GM19193 (cell line): ENCODE results near the gene TNS1.

ENCODE experiments used
- POLR2A ChIP-seq: IDR thresholded peaks from 4 replicates; pipeline ENCODE4 v1.6.1; 2011; ENCODE audit not compliant: insufficient read depth, insufficient read length; ENCODE audit errors: extremely low read depth

The TNS1 gene

GRCh38 chr2:218022131-218022850, 19.5 kb upstream of the TNS1 start:
- no peak for TF ChIP-seq POLR2A

GRCh38 chr2:218021536-218022071, 18.8 kb upstream of the TNS1 start:
- no peak for TF ChIP-seq POLR2A

- TF ChIP-seq POLR2A: no peak
These were observed 18.3 kb upstream of the TNS1 start for GRCh38 chr2:218020966-218021535.

- TF ChIP-seq POLR2A: no peak
These were observed 17.5 kb upstream of the TNS1 start for GRCh38 chr2:218020281-218020680.

GRCh38 chr2:218019411-218020060, 16.7 kb upstream of the TNS1 start:
- TF ChIP-seq POLR2A: no peak

- no peak for TF ChIP-seq POLR2A
These were observed 14.6 kb upstream of the TNS1 start for GRCh38 chr2:218017211-218018053.

- TF ChIP-seq POLR2A: no peak
These were observed 14.0 kb upstream of the TNS1 start for GRCh38 chr2:218016810-218017209.

- no peak for TF ChIP-seq POLR2A
These were observed 13.1 kb upstream of the TNS1 start for GRCh38 chr2:218015586-218016521.

- TF ChIP-seq POLR2A: no peak
These were observed 12.2 kb upstream of the TNS1 start for GRCh38 chr2:218014706-218015585.

- TF ChIP-seq POLR2A: no peak
These were observed 10.5 kb upstream of the TNS1 start for GRCh38 chr2:218013289-218013688.

GRCh38 chr2:218012284-218012683, 9.5 kb upstream of the TNS1 start:
- TF ChIP-seq POLR2A: no peak

- TF ChIP-seq POLR2A: no peak
These were observed 8.9 kb upstream of the TNS1 start for GRCh38 chr2:218011653-218012040.
